SK-N-SH (cell line): ENCODE data around the gene ANXA7. TPM values are rescaled to one million over a fixed set of nuclear protein-coding genes. Genes with fewer than 3 reads are reported as not detected.

Source experiments
- CTCF ChIA-PET: fragments of 300-600, 350-600 bp; formaldehyde crosslinking; extraction: SDS; loops from one replicate; lab custom pipeline; 2021; lab: Yijun Ruan, JAX
- POLR2A ChIA-PET: fragments of 350-600 bp; sonication (Branson Sonifier 250); formaldehyde crosslinking; extraction: SDS; loops from one replicate; lab custom pipeline; 2020; ENCODE audit warnings: antibody characterized with exemption, inconsistent platforms; lab: Yijun Ruan, JAX
- DNase-seq: peaks from one replicate; pipeline ENCODE4 v3.0.0; 2012
- H2AFZ ChIP-seq: fragments of 200-600 bp; sonication (generic); 2 replicates; pipeline ENCODE4 v1.8.1; 2016; ENCODE audit warnings: antibody characterized with exemption, mild to moderate bottlenecking, low read depth
- H3F3A ChIP-seq: fragments of 200-600 bp; sonication (generic); replicated peaks from 2 replicates; pipeline ENCODE3; 2016; ENCODE audit warnings: antibody characterized with exemption, mild to moderate bottlenecking; ENCODE audit not compliant: insufficient read depth
- H3K27ac ChIP-seq, 2 experiments: fragments of 200-500 bp in 1 of 2; fragments of 200-600 bp in 1 of 2; sonication (Bioruptor generic) in 1 of 2; sonication (generic), shearing (Covaris generic) in 1 of 2; 2 replicates each; pipeline versions ENCODE4 v1.5.1 to v1.6.1; 2014 to 2016; ENCODE audit warnings: low read depth in 2 of 2, inconsistent platforms in 1 of 2, low read length in 1 of 2, mild to moderate bottlenecking in 1 of 2, mixed read lengths in 1 of 2
- H3K27me3 ChIP-seq: fragments of 200-600 bp; sonication (generic), shearing (Covaris generic); 2 replicates; pipeline ENCODE4 v1.6.1; 2016; ENCODE audit warnings: mixed run types; ENCODE audit not compliant: insufficient read depth
- H3K36me3 ChIP-seq, 2 experiments: fragments of 200-500 bp in 1 of 2; fragments of 200-600 bp in 1 of 2; sonication (Bioruptor generic) in 1 of 2; sonication (generic) in 1 of 2; replicated peaks in 1 of 2; 2 replicates each; pipeline versions ENCODE3 to v1.5.1; 2014 to 2016; ENCODE audit warnings: low read length in 1 of 2, mild to moderate bottlenecking in 1 of 2; ENCODE audit not compliant: insufficient read depth in 2 of 2, control insufficient read depth in 1 of 2
- H3K4me1 ChIP-seq, 2 experiments: fragments of 200-500 bp in 1 of 2; fragments of 200-600 bp in 1 of 2; sonication (Bioruptor generic) in 1 of 2; sonication (generic), shearing (Covaris generic) in 1 of 2; 2 replicates each; pipeline versions ENCODE4 v1.5.1 to v1.6.1; 2014 to 2016; ENCODE audit warnings: low read depth in 1 of 2, low read length in 1 of 2, mixed run types in 1 of 2; ENCODE audit not compliant: insufficient read depth in 2 of 2, control insufficient read depth in 1 of 2
- H3K4me2 ChIP-seq: fragments of 200-600 bp; sonication (generic), shearing (Covaris generic); 2 replicates; pipeline ENCODE4 v1.6.1; 2017; ENCODE audit warnings: mixed run types
- H3K4me3 ChIP-seq, 2 experiments: fragments of 200-500 bp in 1 of 2; fragments of 200-600 bp in 1 of 2; sonication (Bioruptor generic) in 1 of 2; sonication (generic), shearing (Covaris generic) in 1 of 2; 2 replicates each; pipeline versions ENCODE4 v1.5.1 to v1.8.1; 2014 to 2016; ENCODE audit warnings: low read depth in 2 of 2, inconsistent platforms in 1 of 2, low read length in 1 of 2, mild to moderate bottlenecking in 1 of 2, mixed read lengths in 1 of 2, moderate library complexity in 1 of 2
- H3K79me2 ChIP-seq: fragments of 200-600 bp; sonication (generic); 2 replicates; pipeline ENCODE4 v1.8.1; 2017; ENCODE audit warnings: mild to moderate bottlenecking; ENCODE audit not compliant: insufficient read depth
- H3K9ac ChIP-seq: fragments of 200-600 bp; sonication (generic); 2 replicates; pipeline ENCODE4 v1.6.1; 2017; ENCODE audit warnings: mixed run types
- H3K9me2 ChIP-seq: fragments of 200-600 bp; sonication (generic); 2 replicates; pipeline ENCODE4 v1.6.1; 2017; ENCODE audit warnings: mixed run types
- H3K9me3 ChIP-seq: fragments of 200-600 bp; sonication (generic); 2 replicates; pipeline ENCODE4 v1.6.1; 2017; ENCODE audit warnings: mixed run types, mild to moderate bottlenecking, moderate library complexity
- H4K20me1 ChIP-seq: fragments of 200-600 bp; sonication (generic); 2 replicates; pipeline ENCODE4 v1.6.1; 2017; ENCODE audit warnings: mild to moderate bottlenecking, mixed run types; ENCODE audit not compliant: insufficient read depth
- CHD2 ChIP-seq: fragments of 150-350 bp; IDR thresholded peaks from 2 replicates; pipeline ENCODE4 v1.6.1; 2018; ENCODE audit warnings: low read length; ENCODE audit not compliant: partially characterized antibody
- EP300 ChIP-seq, 2 experiments: IDR thresholded peaks; 2 replicates each; pipeline versions ENCODE4 v1.4.0 to v1.6.1; 2012; ENCODE audit warnings: borderline replicate concordance in 1 of 2, low read depth in 1 of 2, low read length in 1 of 2
- FOSL2 ChIP-seq: IDR thresholded peaks from 2 replicates; pipeline ENCODE4 v1.4.0; 2012; ENCODE audit warnings: low read depth, mild to moderate bottlenecking, moderate library complexity, borderline replicate concordance
- FOXJ3 ChIP-seq: sonication (generic); formaldehyde crosslinking; IDR thresholded peaks from 2 replicates; pipeline ENCODE4 v1.5.1; 2020; ENCODE audit warnings: mild to moderate bottlenecking, missing genetic modification reagents
- FOXM1 ChIP-seq: IDR thresholded peaks from 2 replicates; pipeline ENCODE4 v1.4.0; 2012; ENCODE audit warnings: low read depth, mild to moderate bottlenecking
- MEF2A ChIP-seq: IDR thresholded peaks from 2 replicates; pipeline ENCODE4 v1.4.0; 2012; ENCODE audit warnings: low read depth, borderline replicate concordance
- MXI1 ChIP-seq: IDR thresholded peaks from 2 replicates; pipeline ENCODE4 v1.6.1; 2012; ENCODE audit warnings: mild to moderate bottlenecking, low read depth, low read length, improper control_type of control experiment
- NFIC ChIP-seq: IDR thresholded peaks from 2 replicates; pipeline ENCODE4 v1.4.0; 2012; ENCODE audit warnings: borderline replicate concordance
- RAD21 ChIP-seq: IDR thresholded peaks from 2 replicates; pipeline ENCODE4 v1.6.1; 2012; ENCODE audit warnings: mild to moderate bottlenecking, low read length
- RXRA ChIP-seq: IDR thresholded peaks from 2 replicates; pipeline ENCODE4 v1.4.0; 2012; ENCODE audit warnings: low read depth, mild to moderate bottlenecking, borderline replicate concordance
- WGBS: methylation state at CpG from one replicate; pipeline ENCODE4 v1.1.6; 2017; ENCODE audit warnings: low lambda C conversion rate; 5-methylcytosine and 5-hydroxymethylcytosine counted together
- polyA plus RNA-seq, 3 experiments: library from polyadenylated mRNA; depleted of rRNA; stranded (reverse); fragments of >200 nt; gene quantifications; 2 replicates each; pipeline ENCODE4 v1.2.3, GENCODE V29; 2012
- TF ChIP-seq, protein P1 (sequence below): fragments of 150-350 bp; IDR thresholded peaks from 2 replicates; pipeline ENCODE4 v1.6.1; 2016; ENCODE audit warnings: mild to moderate bottlenecking, low read depth, low read length
- TF ChIP-seq, protein P2 (sequence below): IDR thresholded peaks from 2 replicates; pipeline ENCODE4 v1.4.0; 2012; ENCODE audit warnings: low read depth, borderline replicate concordance
- TF ChIP-seq, protein P3 (sequence below): fragments of 200-600 bp; sonication (generic); IDR thresholded peaks from 2 replicates; pipeline ENCODE4 v1.6.1; 2017; ENCODE audit warnings: antibody characterized with exemption, mild to moderate bottlenecking, moderate library complexity
- TF ChIP-seq, protein P4 (sequence below): IDR thresholded peaks from 2 replicates; pipeline ENCODE4; 2012

Gene ANXA7
- polyA plus RNA-seq, 1 of the 3 experiments (the other 2 are of a cell fraction) = 65.7 TPM

DNA sequence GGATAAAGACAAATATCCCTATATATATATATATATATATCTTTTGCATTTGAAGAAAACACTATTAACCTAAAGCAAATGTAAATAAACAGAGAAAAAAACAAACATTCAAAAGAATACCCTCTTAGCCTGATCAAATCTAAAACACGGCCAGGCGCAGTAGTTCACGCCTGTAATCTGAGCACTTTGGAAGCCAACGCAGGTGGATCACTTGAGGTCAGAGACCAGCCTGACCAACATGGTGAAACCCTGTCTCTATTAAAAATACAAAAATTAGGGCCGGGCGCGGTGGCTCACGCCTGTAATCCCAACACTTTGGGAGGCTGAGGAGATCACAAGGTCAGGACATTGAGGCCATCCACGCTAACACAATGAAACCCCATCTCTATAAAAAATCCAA, 9.2 kb downstream of the ANXA7 start (continued):
- TF ChIP-seq, protein P1, sequence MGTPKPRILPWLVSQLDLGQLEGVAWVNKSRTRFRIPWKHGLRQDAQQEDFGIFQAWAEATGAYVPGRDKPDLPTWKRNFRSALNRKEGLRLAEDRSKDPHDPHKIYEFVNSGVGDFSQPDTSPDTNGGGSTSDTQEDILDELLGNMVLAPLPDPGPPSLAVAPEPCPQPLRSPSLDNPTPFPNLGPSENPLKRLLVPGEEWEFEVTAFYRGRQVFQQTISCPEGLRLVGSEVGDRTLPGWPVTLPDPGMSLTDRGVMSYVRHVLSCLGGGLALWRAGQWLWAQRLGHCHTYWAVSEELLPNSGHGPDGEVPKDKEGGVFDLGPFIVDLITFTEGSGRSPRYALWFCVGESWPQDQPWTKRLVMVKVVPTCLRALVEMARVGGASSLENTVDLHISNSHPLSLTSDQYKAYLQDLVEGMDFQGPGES = no peak
- TF ChIP-seq FOXM1 (no peak), FOXJ3 (CRISPR knock-in tag) (no peak), FOSL2 (no peak), NFIC (no peak)
- TF ChIP-seq, all 33 proteins: peak for 0

DNA sequence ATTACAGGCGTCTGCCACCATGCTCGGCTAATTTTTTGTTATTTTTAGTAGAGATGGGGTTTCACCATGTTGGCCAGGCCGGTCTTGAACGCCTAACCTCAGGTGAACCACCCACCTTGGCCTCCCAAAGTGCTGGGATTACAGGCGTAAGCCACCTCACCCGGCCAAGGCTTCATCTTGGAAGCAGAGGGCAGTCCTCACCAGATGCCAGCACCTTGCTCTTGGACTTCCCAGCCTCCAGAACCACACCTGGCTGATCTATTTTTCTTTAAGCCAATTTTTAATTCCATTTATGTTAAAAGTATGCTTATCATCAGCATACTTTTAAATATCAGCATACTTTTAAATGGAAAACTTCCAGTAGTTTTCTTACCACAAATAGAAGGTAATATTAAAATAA, 12.2 kb downstream of the ANXA7 start:
- Histone ChIP-seq H3K79me2 (peaks cover 92% of the 10 kb centered on the region), H3K9me3 (no peaks in the 10 kb centered on the region), H3K4me2 (no peak overlapping the region), H3K27me3 (no peaks in the 10 kb centered on the region), H3K4me1 (no peaks in the 10 kb centered on the region), H3F3A (no peaks in the 10 kb centered on the region), H3K4me3 (no peak overlapping the region), H2AFZ (no peak overlapping the region), H3K36me3 (peaks cover 14 to 21% of the 10 kb centered on the region in 2 experiments), H3K9me2 (no peaks in the 10 kb centered on the region), H4K20me1 (peaks cover 61% of the 10 kb centered on the region), H3K9ac (no peak overlapping the region), H3K27ac (no peak overlapping the region)
- 94% methylated on average over 6 of the region's 6 CpGs for WGBS
- TF ChIP-seq MXI1 (no peak), RXRA (no peak), CHD2 (no peak), EP300 (IDR thresholded peaks at IDR 0.05; ENCODE audit: borderline replicate concordance in 1 of 2, low read depth in 1 of 2, low read length in 1 of 2) (no peak), FOXM1 (no peak), RAD21 (no peak), MEF2A (no peak)
- TF ChIP-seq, protein P2, sequence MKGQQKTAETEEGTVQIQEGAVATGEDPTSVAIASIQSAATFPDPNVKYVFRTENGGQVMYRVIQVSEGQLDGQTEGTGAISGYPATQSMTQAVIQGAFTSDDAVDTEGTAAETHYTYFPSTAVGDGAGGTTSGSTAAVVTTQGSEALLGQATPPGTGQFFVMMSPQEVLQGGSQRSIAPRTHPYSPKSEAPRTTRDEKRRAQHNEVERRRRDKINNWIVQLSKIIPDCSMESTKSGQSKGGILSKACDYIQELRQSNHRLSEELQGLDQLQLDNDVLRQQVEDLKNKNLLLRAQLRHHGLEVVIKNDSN = no peak
- TF ChIP-seq, protein P3, sequence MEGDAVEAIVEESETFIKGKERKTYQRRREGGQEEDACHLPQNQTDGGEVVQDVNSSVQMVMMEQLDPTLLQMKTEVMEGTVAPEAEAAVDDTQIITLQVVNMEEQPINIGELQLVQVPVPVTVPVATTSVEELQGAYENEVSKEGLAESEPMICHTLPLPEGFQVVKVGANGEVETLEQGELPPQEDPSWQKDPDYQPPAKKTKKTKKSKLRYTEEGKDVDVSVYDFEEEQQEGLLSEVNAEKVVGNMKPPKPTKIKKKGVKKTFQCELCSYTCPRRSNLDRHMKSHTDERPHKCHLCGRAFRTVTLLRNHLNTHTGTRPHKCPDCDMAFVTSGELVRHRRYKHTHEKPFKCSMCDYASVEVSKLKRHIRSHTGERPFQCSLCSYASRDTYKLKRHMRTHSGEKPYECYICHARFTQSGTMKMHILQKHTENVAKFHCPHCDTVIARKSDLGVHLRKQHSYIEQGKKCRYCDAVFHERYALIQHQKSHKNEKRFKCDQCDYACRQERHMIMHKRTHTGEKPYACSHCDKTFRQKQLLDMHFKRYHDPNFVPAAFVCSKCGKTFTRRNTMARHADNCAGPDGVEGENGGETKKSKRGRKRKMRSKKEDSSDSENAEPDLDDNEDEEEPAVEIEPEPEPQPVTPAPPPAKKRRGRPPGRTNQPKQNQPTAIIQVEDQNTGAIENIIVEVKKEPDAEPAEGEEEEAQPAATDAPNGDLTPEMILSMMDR = no peak
- TF ChIP-seq, protein P4, sequence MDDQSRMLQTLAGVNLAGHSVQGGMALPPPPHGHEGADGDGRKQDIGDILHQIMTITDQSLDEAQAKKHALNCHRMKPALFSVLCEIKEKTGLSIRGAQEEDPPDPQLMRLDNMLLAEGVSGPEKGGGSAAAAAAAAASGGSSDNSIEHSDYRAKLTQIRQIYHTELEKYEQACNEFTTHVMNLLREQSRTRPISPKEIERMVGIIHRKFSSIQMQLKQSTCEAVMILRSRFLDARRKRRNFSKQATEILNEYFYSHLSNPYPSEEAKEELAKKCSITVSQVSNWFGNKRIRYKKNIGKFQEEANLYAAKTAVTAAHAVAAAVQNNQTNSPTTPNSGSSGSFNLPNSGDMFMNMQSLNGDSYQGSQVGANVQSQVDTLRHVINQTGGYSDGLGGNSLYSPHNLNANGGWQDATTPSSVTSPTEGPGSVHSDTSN = no peak
- DNase-seq = no peak
- POLR2A ChIA-PET = no interaction called here
- CTCF ChIA-PET = no interaction called here
